Endothelial cell of umbilical vein (primary cell): ENCODE measurements around the gene ZNF385B. TPM values are rescaled to one million over a fixed set of nuclear protein-coding genes. Genes with fewer than 3 reads are reported as not detected.

ENCODE experiments used
- BruUV-seq: library from RNA; stranded (reverse); fragments of 400-500 nt; replicated peaks from 2 replicates; lab custom pipeline; 2021; lab: Mats Ljungman, UMichigan
- CTCF ChIA-PET: fragments of 300-600, 350-600 bp; sonication (Branson Sonifier 250); formaldehyde crosslinking; loops from one replicate; lab custom pipeline; 2021; ENCODE audit warnings: antibody characterized with exemption, inconsistent platforms; lab: Charles Lee
- POLR2A ChIA-PET: fragments of 300-600, 350-600 bp; sonication (Branson Sonifier 250); formaldehyde crosslinking; loops from one replicate; lab custom pipeline; 2021; ENCODE audit warnings: antibody characterized with exemption, inconsistent platforms; lab: Charles Lee
- DNase-seq: peaks from one replicate; pipeline ENCODE4 v3.0.0-alpha.2; 2011; ENCODE audit warnings: low read depth, low spot score
- FAIRE-seq: peaks from 2 replicates; lab custom pipeline; 2011; peaks lifted over from hg19 to GRCh38; lab: Jason Lieb, UNC
- H2AFZ ChIP-seq: 2 replicates; pipeline ENCODE4 v1.6.0; 2012; ENCODE audit warnings: low read depth, low read length, control low read depth, inconsistent platforms
- H3K27ac ChIP-seq: 2 replicates; pipeline ENCODE4 v1.5.1; 2011; ENCODE audit warnings: low read depth, mild to moderate bottlenecking, control low read depth, low read length, moderate library complexity; ENCODE audit not compliant: insufficient read depth
- H3K27me3 ChIP-seq, 2 experiments: 2 replicates each; pipeline versions ENCODE4 v1.6.0 to v1.6.1; 2011; ENCODE audit warnings: low read length in 2 of 2, mixed read lengths in 1 of 2; ENCODE audit not compliant: control insufficient read depth in 2 of 2, insufficient read depth in 2 of 2
- H3K36me3 ChIP-seq, 2 experiments: 2 replicates in 1 of 2; 3 replicates in 1 of 2; pipeline ENCODE4 v1.5.1; 2011; ENCODE audit warnings: low read length in 2 of 2, mild to moderate bottlenecking in 1 of 2, moderate library complexity in 1 of 2; ENCODE audit not compliant: control insufficient read depth in 2 of 2, insufficient read depth in 2 of 2; ENCODE audit errors: extremely low read depth in 1 of 2
- H3K4me1 ChIP-seq: 3 replicates; pipeline ENCODE4 v1.5.1; 2011; ENCODE audit warnings: mild to moderate bottlenecking, low read length; ENCODE audit not compliant: control insufficient read depth, insufficient read depth; ENCODE audit errors: extremely low read depth
- H3K4me2 ChIP-seq: 2 replicates; pipeline ENCODE4 v1.6.1; 2011; ENCODE audit warnings: low read length, control low read depth, mixed read lengths; ENCODE audit not compliant: insufficient read depth
- H3K4me3 ChIP-seq, 3 experiments: fragments of 200-600 bp in 1 of 3; sonication (generic), shearing (Covaris generic) in 1 of 3; replicated peaks in 1 of 3; 2 replicates each; pipeline ENCODE4 v1.5.1; 2011 to 2016; ENCODE audit warnings: control low read depth in 3 of 3, low read length in 3 of 3, mild to moderate bottlenecking in 2 of 3, inconsistent platforms in 1 of 3, low read depth in 1 of 3, moderate library complexity in 1 of 3; ENCODE audit not compliant: insufficient read depth in 1 of 3
- H3K79me2 ChIP-seq: 2 replicates; pipeline ENCODE4 v1.6.0; 2012; ENCODE audit warnings: low read length, inconsistent platforms; ENCODE audit not compliant: control insufficient read depth, insufficient read depth
- H3K9ac ChIP-seq: replicated peaks from 2 replicates; pipeline ENCODE3; 2011; ENCODE audit warnings: low read length, control low read depth; ENCODE audit not compliant: insufficient read depth; ENCODE audit errors: extremely low read depth
- H3K9me1 ChIP-seq: replicated peaks from 3 replicates; pipeline ENCODE4 v1.6.0; 2011; ENCODE audit warnings: mild to moderate bottlenecking, low read length; ENCODE audit not compliant: control insufficient read depth, insufficient read depth; ENCODE audit errors: extremely low read depth
- H3K9me3 ChIP-seq: replicated peaks from 2 replicates; pipeline ENCODE4 v1.5.1; 2012; ENCODE audit warnings: low read length, inconsistent platforms; ENCODE audit not compliant: control insufficient read depth, insufficient read depth
- H4K20me1 ChIP-seq: replicated peaks from 2 replicates; pipeline ENCODE3; 2011; ENCODE audit warnings: mild to moderate bottlenecking, low read length; ENCODE audit not compliant: control insufficient read depth, insufficient read depth; ENCODE audit errors: extremely low read depth
- EZH2 ChIP-seq: IDR thresholded peaks from 2 replicates; pipeline ENCODE4 v1.6.1; 2012; ENCODE audit warnings: borderline replicate concordance, low read depth, mild to moderate bottlenecking, moderate library complexity, low read length, inconsistent platforms; ENCODE audit not compliant: severe bottlenecking
- FOS ChIP-seq: IDR thresholded peaks from 2 replicates; pipeline ENCODE4 v1.6.1; 2011; ENCODE audit warnings: mild to moderate bottlenecking, low read length, moderate library complexity, borderline replicate concordance; ENCODE audit not compliant: insufficient read depth
- GATA2 ChIP-seq: IDR thresholded peaks from 2 replicates; pipeline ENCODE4 v1.7.0; 2011; ENCODE audit warnings: low read depth, mild to moderate bottlenecking, moderate library complexity, mixed read lengths, low read length; ENCODE audit not compliant: insufficient read length, insufficient read depth
- JUN ChIP-seq: IDR thresholded peaks from 2 replicates; pipeline ENCODE4 v1.6.1; 2011; ENCODE audit warnings: borderline replicate concordance, low read depth; ENCODE audit not compliant: insufficient read length, insufficient read depth
- MYC ChIP-seq: IDR thresholded peaks from one replicate; pipeline ENCODE4 v1.6.1; 2011; ENCODE audit warnings: mild to moderate bottlenecking, low read depth, low read length
- POLR2A ChIP-seq: IDR thresholded peaks from 2 replicates; pipeline ENCODE4 v1.6.1; 2012; ENCODE audit warnings: low read depth, mild to moderate bottlenecking, control low read depth, low read length
- POLR2AphosphoS5 ChIP-seq: IDR thresholded peaks from 2 replicates; pipeline ENCODE4 v1.6.1; 2012; ENCODE audit warnings: low read depth, mild to moderate bottlenecking, control low read depth, low read length, moderate library complexity; ENCODE audit not compliant: insufficient read depth
- dilution Hi-C: fragments of 300-500 bp; cut with MboI; formaldehyde crosslinking; loops from one replicate; pipeline ENCODE4 v1.15.0; 2019; ENCODE audit warnings: low sequenced_read_pairs; ENCODE audit not compliant: extremely low pct_ligation_motif_present
- intact Hi-C: fragments of 100-400 bp; cut with micrococcal nuclease; formaldehyde crosslinking; loops from one replicate; pipeline ENCODE4 v1.10.0; 2022
- polyA plus RNA-seq, 4 experiments: library from polyadenylated mRNA; depleted of rRNA in 3 of 4; stranded (reverse) in 3 of 4; unstranded in 1 of 4; fragments of >200 nt; gene quantifications; 2 replicates each; pipeline versions ENCODE4 v1.2.1 to v1.2.3, GENCODE V29; 2011 to 2012; ENCODE audit warnings: missing spikeins in 1 of 4
- total RNA-seq: library from RNA; stranded (reverse); gene quantifications from 2 replicates; pipeline ENCODE4 v1.2.3, GENCODE V29; 2021
- TF ChIP-seq, protein P1 (sequence below): IDR thresholded peaks from 2 replicates; pipeline ENCODE4 v1.6.1; 2011; ENCODE audit not compliant: insufficient read depth, insufficient read length
- TF ChIP-seq, protein P2 (sequence below), 2 donors: IDR thresholded peaks; 1 replicate in 1 of 2; 2 replicates in 1 of 2; pipeline ENCODE4 v1.5.1; 2011; ENCODE audit warnings: low read length in 2 of 2, mild to moderate bottlenecking in 2 of 2, moderate library complexity in 2 of 2, control low read depth in 1 of 2, inconsistent platforms in 1 of 2, low read depth in 1 of 2; ENCODE audit not compliant: insufficient read depth in 1 of 2; ENCODE audit errors: extremely low read depth in 1 of 2

The ZNF385B gene
- total and polyA plus RNA-seq, 2 donors (not counting 3 experiments of a cell fraction or from before 2014, with no cell fraction given): not detected

DNA sequence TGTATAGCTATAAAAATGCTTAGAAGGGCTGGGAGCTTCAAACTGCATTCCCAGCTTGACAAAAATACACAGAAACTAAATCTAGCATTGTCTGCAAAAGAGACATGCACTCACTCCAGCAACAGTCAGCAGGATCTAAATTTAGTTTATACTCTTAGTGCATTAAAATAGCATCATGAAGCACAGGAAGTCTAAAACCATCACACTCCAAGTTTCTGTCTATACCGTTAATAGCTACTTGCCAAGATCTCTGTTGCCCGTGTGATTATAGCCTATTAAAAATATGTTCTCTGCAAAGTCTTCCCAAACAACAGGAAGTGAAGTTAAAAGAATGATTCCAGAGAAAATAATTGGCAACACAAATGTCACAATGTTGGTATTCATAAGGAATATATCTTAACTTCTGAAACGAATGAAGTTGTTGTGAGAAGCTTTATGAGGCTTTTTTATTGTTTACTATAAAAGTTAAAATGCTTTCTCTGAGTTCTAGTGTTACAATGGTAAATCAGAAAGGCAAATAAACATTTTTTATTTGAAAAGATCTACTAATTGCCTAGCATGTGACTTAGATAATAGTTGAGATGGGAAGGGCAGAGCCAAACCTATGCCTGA lies 184.2 kb downstream of the ZNF385B start:
- no peak overlapping the region for H2AFZ ChIP-seq
- H3K4me1 ChIP-seq: no peaks in the 10 kb centered on the region
- intact Hi-C loops: no loop called here
- no peak overlapping the region for H3K27ac ChIP-seq
- H3K4me3 ChIP-seq: no peak overlapping the region
- TF ChIP-seq GATA2 (no peak), EZH2 (no peak), FOS (no peak), POLR2AphosphoS5 (no peak), MYC (no peak), JUN (no peak), POLR2A (no peak)
- TF ChIP-seq, protein P1, sequence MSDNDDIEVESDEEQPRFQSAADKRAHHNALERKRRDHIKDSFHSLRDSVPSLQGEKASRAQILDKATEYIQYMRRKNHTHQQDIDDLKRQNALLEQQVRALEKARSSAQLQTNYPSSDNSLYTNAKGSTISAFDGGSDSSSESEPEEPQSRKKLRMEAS: no peak
- TF ChIP-seq, protein P2, sequence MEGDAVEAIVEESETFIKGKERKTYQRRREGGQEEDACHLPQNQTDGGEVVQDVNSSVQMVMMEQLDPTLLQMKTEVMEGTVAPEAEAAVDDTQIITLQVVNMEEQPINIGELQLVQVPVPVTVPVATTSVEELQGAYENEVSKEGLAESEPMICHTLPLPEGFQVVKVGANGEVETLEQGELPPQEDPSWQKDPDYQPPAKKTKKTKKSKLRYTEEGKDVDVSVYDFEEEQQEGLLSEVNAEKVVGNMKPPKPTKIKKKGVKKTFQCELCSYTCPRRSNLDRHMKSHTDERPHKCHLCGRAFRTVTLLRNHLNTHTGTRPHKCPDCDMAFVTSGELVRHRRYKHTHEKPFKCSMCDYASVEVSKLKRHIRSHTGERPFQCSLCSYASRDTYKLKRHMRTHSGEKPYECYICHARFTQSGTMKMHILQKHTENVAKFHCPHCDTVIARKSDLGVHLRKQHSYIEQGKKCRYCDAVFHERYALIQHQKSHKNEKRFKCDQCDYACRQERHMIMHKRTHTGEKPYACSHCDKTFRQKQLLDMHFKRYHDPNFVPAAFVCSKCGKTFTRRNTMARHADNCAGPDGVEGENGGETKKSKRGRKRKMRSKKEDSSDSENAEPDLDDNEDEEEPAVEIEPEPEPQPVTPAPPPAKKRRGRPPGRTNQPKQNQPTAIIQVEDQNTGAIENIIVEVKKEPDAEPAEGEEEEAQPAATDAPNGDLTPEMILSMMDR (IDR thresholded peaks at IDR 0.05; ENCODE audit: extremely low read depth in 1 of 2, insufficient read depth in 1 of 2, low read depth in 1 of 2, low read length in 2 of 2): no peak
- dilution Hi-C loops: no loop called here
- POLR2A ChIA-PET: no interaction called here
- no peaks in the 10 kb centered on the region for H3K9me3 ChIP-seq
- no peaks in the 10 kb centered on the region for H3K9me1 ChIP-seq
- no peaks in the 10 kb centered on the region for H3K79me2 ChIP-seq
- no peak overlapping the region for H3K4me2 ChIP-seq
- no peaks in the 10 kb centered on the region for H3K27me3 ChIP-seq
- DNase-seq (no peak), FAIRE-seq (no peak)
- no peaks in the 10 kb centered on the region for H3K36me3 ChIP-seq
- CTCF ChIA-PET: no interaction called here
- no peak overlapping the region for H3K9ac ChIP-seq
- H4K20me1 ChIP-seq: no peaks in the 10 kb centered on the region
- no TSS peak for BruUV-seq
